Esophagus squamous epithelium (tissue), 5 donors: ENCODE measurements around the gene IMPG1. TPM values are rescaled to one million over a fixed set of nuclear protein-coding genes. Genes with fewer than 3 reads are reported as not detected.

Source experiments
- DNase-seq: peaks from one replicate; lab custom pipeline; 2025; lab: John Stamatoyannopoulos, UW
- H3K27ac ChIP-seq, 4 donors: fragments of 200-600 bp; sonication (generic); one replicate each; pipeline ENCODE4 v1.5.1; 2016 to 2019; ENCODE audit warnings: mild to moderate bottlenecking in 1 of 4
- H3K27me3 ChIP-seq, 4 donors: fragments of 200-600 bp; sonication (generic); 1 replicate in 3 of 4; 2 replicates in 1 of 4; pipeline versions ENCODE4 v1.5.1 to v1.6.0; 2017 to 2021; ENCODE audit warnings: antibody characterized with exemption in 1 of 4
- H3K36me3 ChIP-seq, 3 donors: fragments of 200-600 bp; sonication (generic); one replicate each; pipeline ENCODE4 v1.5.1; 2016 to 2019
- H3K4me1 ChIP-seq, 3 donors: fragments of 200-600 bp; sonication (generic); one replicate each; pipeline ENCODE4 v1.5.1; 2017 to 2019
- H3K4me3 ChIP-seq, 4 donors: fragments of 200-600 bp; sonication (generic); 1 replicate in 3 of 4; 2 replicates in 1 of 4; pipeline ENCODE4 v1.5.1; 2016 to 2019; ENCODE audit warnings: mild to moderate bottlenecking in 2 of 4, moderate library complexity in 1 of 4
- H3K9me3 ChIP-seq, 3 donors: fragments of 200-600 bp; sonication (generic); one replicate each; pipeline ENCODE4 v1.5.1; 2016 to 2019
- POLR2A ChIP-seq, 4 donors: fragments of 450-650 bp; IDR thresholded peaks; one replicate each; pipeline ENCODE4 v1.6.1; 2017; ENCODE audit warnings: antibody characterized with exemption in 4 of 4, mild to moderate bottlenecking in 4 of 4, moderate library complexity in 3 of 4
- WGBS, 2 donors: methylation state at CpG; one replicate each; pipeline ENCODE4 v1.1.5; 2018; 5-methylcytosine and 5-hydroxymethylcytosine counted together
- intact Hi-C: fragments of 100-400 bp; cut with DNase I; formaldehyde crosslinking; loops from one replicate; pipeline ENCODE4 v1.15.0; 2022
- total RNA-seq, 4 donors: library from RNA; depleted of rRNA; stranded (reverse); fragments of >200 nt; gene quantifications; one replicate each; pipeline ENCODE4 v1.1.0, GENCODE V29; 2016
- TF ChIP-seq, protein P1 (sequence below), 6 experiments: fragments of 450-650 bp in 4 of 6; fragments of 200-600 bp in 2 of 6; sonication (generic) in 2 of 6; IDR thresholded peaks; one replicate each; pipeline ENCODE4 v1.5.1; 2016 to 2019; ENCODE audit warnings: antibody characterized with exemption in 6 of 6, mild to moderate bottlenecking in 4 of 6, moderate library complexity in 4 of 6
- donor health status: DM: yes; HTN: yes; CAD: no.

The IMPG1 gene
- total RNA-seq, 4 donors from 2014 or later = 0.13 TPM; not detected in 3

DNA sequence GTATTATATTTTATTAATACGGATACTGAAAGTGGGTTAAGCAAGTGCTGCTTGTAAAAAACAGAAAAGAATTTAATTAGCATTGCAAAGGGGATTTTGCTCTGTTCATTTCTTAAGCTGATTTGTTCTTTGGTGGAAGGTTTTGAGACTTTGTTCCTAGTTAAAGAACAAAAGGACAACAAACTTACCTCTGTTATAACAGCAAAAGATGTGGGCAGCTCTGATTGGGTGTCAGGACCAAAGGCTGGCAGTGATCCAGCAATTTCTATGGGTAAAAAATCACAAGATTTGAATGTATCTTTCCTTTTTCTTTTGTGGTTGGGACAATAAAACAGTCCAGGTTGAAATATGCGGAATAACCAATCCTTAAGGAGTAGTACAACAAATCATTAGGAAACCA lies 68.8 kb downstream of the IMPG1 start:
- TF ChIP-seq, protein P1, sequence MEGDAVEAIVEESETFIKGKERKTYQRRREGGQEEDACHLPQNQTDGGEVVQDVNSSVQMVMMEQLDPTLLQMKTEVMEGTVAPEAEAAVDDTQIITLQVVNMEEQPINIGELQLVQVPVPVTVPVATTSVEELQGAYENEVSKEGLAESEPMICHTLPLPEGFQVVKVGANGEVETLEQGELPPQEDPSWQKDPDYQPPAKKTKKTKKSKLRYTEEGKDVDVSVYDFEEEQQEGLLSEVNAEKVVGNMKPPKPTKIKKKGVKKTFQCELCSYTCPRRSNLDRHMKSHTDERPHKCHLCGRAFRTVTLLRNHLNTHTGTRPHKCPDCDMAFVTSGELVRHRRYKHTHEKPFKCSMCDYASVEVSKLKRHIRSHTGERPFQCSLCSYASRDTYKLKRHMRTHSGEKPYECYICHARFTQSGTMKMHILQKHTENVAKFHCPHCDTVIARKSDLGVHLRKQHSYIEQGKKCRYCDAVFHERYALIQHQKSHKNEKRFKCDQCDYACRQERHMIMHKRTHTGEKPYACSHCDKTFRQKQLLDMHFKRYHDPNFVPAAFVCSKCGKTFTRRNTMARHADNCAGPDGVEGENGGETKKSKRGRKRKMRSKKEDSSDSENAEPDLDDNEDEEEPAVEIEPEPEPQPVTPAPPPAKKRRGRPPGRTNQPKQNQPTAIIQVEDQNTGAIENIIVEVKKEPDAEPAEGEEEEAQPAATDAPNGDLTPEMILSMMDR (IDR thresholded peaks at IDR 0.05) = no peak
- TF ChIP-seq POLR2A (IDR thresholded peaks at IDR 0.05) = no peak
- DNase-seq = no peak
- Histone ChIP-seq H3K4me3 (no peak overlapping the region), H3K27ac (no peak overlapping the region), H3K27me3 (no peaks in the 10 kb centered on the region), H3K4me1 (no peaks in the 10 kb centered on the region), H3K36me3 (no peaks in the 10 kb centered on the region), H3K9me3 (no peaks in the 10 kb centered on the region)
- intact Hi-C loops = no loop called here
- 59 to 77% methylated on average over 2 of the region's 2 CpGs for WGBS, 2 donors

DNA sequence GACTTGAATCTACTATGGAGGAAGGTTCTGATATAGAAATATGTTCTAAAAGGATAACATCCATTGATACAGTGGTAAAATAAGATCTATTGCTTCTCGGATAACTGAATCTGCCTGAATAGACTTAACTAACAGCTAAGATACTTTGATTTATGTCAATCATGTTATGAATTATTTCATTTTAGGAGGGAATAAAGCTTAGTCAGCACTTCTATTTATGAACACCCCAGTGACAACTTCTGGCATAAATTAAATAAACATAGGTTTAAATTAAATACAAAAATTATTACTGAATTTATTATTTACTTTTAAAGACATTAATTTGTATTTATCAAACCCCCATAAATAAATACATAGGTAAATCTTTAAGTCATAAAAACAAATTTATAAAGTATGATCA lies 69.3 kb downstream of the IMPG1 start:
- Histone ChIP-seq H3K27ac (no peak overlapping the region), H3K27me3 (no peaks in the 10 kb centered on the region), H3K4me3 (no peak overlapping the region), H3K9me3 (no peaks in the 10 kb centered on the region), H3K4me1 (no peaks in the 10 kb centered on the region), H3K36me3 (no peaks in the 10 kb centered on the region)
- no peak for DNase-seq
- 76 to 86% methylated on average over 1 of the region's 1 CpG for WGBS, 2 donors
- TF ChIP-seq POLR2A (IDR thresholded peaks at IDR 0.05) = no peak
- TF ChIP-seq, protein P1 (IDR thresholded peaks at IDR 0.05) = no peak
- intact Hi-C loops = no loop called here

DNA sequence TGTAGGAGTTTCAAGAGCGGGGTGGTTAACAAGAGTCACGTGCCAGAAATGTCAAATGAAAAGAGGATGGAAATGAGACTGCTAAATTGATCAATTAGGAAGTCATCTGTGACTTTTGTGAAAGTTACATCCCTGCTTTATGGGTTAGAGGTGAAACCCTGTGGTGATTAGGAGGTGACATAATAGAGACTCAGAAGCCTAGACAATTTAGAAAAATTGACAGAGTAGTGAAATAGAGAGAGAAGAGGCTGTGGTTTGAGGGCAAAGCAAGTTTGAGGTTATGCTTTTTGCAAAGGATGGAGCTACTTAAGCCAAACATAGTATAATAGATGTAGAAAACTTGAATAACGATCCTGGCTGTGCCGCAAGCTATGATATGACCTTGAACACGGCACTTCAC lies 71.8 kb downstream of the IMPG1 start:
- Histone ChIP-seq H3K4me1 (no peaks in the 10 kb centered on the region), H3K4me3 (no peak overlapping the region), H3K36me3 (no peaks in the 10 kb centered on the region), H3K27ac (no peak overlapping the region), H3K9me3 (no peaks in the 10 kb centered on the region), H3K27me3 (no peaks in the 10 kb centered on the region)
- 73 to 81% methylated on average over 5 of the region's 5 CpGs for WGBS, 2 donors
- DNase-seq = no peak
- intact Hi-C loops = no loop called here
- no peak for TF ChIP-seq POLR2A (IDR thresholded peaks at IDR 0.05)
- TF ChIP-seq, protein P1 (IDR thresholded peaks at IDR 0.05) = no peak

DNA sequence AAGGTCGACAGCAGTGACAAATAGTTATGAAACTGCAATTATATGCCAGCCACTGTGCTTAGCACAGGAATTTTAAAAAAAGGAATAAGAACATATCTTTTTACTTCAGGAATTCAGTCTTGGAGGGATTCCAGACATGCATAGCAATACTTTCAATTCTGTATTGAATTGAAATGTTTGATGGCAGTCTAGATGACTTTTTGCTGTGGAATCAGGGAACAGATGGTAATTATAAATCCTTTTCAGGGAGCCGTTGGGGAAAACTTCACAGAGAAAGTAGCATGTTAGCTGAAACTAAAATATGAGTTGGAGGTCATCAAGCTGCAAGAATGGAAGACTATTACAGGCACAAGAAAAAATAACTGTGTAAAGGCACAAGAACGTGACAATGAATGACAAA lies 74.8 kb downstream of the IMPG1 start:
- no peak for TF ChIP-seq POLR2A (IDR thresholded peaks at IDR 0.05)
- TF ChIP-seq, protein P1 (IDR thresholded peaks at IDR 0.05) = no peak
- no peaks in the 10 kb centered on the region for H3K36me3 ChIP-seq
- H3K4me1 ChIP-seq = no peaks in the 10 kb centered on the region
- WGBS, 2 donors = 20 to 30% methylated on average over 3 of the region's 3 CpGs
- H3K4me3 ChIP-seq = no peak overlapping the region
- H3K9me3 ChIP-seq = no peaks in the 10 kb centered on the region
- no peaks in the 10 kb centered on the region for H3K27me3 ChIP-seq
- intact Hi-C loops = no loop called here
- no peak for DNase-seq
- H3K27ac ChIP-seq = no peak overlapping the region

DNA sequence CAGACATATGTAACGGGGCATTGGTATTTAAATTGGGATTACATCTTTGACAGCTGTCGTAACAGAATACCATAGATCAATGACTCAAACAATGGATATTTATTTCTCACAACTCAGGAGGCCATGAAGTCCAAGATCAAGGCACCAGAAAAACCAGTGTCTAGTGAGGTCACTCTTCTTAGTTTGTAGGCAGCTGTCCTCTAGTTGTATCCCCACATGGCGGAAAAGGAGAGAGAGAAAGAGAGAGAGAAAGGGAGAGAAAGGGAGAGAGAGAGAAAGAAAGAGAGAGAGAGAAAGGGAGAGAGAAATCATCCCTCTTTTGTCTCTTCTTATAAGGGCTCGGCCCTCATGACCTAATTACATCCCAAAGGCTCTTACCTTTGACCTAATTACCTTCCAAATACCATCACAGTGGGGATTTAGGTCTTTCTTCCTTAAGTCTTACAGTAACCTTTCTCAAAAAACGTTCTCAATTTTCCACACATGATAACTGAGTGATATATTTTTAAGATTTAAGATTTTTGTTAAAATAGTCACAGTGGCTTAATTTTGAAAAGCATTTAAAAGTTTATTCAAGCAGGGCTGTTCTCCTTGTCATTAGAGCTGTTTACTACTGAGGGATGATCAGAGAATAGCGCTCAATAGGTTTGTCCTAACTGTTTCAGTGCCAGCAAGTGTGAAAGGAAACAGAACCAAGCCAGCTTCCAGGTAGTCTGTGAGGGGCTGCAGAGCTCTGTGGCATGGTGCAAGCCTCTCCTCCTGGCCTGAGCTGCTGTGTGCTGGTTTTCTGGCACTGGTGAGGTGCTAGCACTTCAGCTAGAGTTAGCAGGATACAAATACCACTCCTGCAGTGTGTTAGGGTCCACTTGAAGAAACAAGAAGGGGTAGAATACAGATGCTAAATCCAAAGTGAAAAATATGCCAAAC lies 79.0 kb downstream of the IMPG1 start:
- no peak for DNase-seq
- TF ChIP-seq, protein P1 (IDR thresholded peaks at IDR 0.05) = no peak
- no peak for TF ChIP-seq POLR2A (IDR thresholded peaks at IDR 0.05)
- H3K36me3 ChIP-seq = no peaks in the 10 kb centered on the region
- H3K4me1 ChIP-seq = no peaks in the 10 kb centered on the region
- intact Hi-C loops = no loop called here
- no peaks in the 10 kb centered on the region for H3K27me3 ChIP-seq
- H3K4me3 ChIP-seq = no peak overlapping the region
- 39 to 42% methylated on average over 6 of the region's 6 CpGs for WGBS, 2 donors
- H3K27ac ChIP-seq = no peak overlapping the region
- no peaks in the 10 kb centered on the region for H3K9me3 ChIP-seq
